Activated naive CD8-positive, alpha-beta T cell (primary cell): ENCODE results near the gene KCP.

Source experiments
- H3K27ac Mint-ChIP-seq: one replicate; pipeline ENCODE4 v1.8.0; 2021; ENCODE audit warnings: mixed read lengths
- H3K27me3 Mint-ChIP-seq: one replicate; pipeline ENCODE4 v1.8.0; 2021; ENCODE audit warnings: mixed read lengths
- H3K36me3 Mint-ChIP-seq: one replicate; pipeline ENCODE4 v1.8.0; 2021; ENCODE audit warnings: mixed read lengths
- H3K4me1 Mint-ChIP-seq: one replicate; pipeline ENCODE4 v1.8.0; 2021; ENCODE audit warnings: low read depth, mixed read lengths
- H3K4me3 Mint-ChIP-seq: one replicate; pipeline ENCODE4 v1.8.0; 2021; ENCODE audit warnings: mild to moderate bottlenecking, mixed read lengths
- H3K9me3 Mint-ChIP-seq: one replicate; pipeline ENCODE4 v1.8.0; 2021; ENCODE audit warnings: low read depth, mixed read lengths

The KCP gene

GRCh38 chr7:128906766-128907559 is 3.5 kb downstream of the KCP start:
- no peak overlapping the region for H3K27ac Mint-ChIP-seq
- no peaks in the 10 kb centered on the region for H3K4me1 Mint-ChIP-seq
- peaks cover 16% of the 10 kb centered on the region for H3K27me3 Mint-ChIP-seq
- H3K36me3 Mint-ChIP-seq, result no peaks in the 10 kb centered on the region
- H3K4me3 Mint-ChIP-seq, result no peak overlapping the region
- no peaks in the 10 kb centered on the region for H3K9me3 Mint-ChIP-seq

GRCh38 chr7:128906001-128906765 is 4.3 kb downstream of the KCP start:
- H3K27ac Mint-ChIP-seq, result no peak overlapping the region
- H3K36me3 Mint-ChIP-seq, result no peaks in the 10 kb centered on the region
- no peaks in the 10 kb centered on the region for H3K9me3 Mint-ChIP-seq
- H3K27me3 Mint-ChIP-seq, result peaks cover 13% of the 10 kb centered on the region
- no peaks in the 10 kb centered on the region for H3K4me1 Mint-ChIP-seq
- no peak overlapping the region for H3K4me3 Mint-ChIP-seq

GRCh38 chr7:128904381-128905197 is 5.9 kb downstream of the KCP start:
- no peaks in the 10 kb centered on the region for H3K9me3 Mint-ChIP-seq
- no peaks in the 10 kb centered on the region for H3K4me1 Mint-ChIP-seq
- no peak overlapping the region for H3K4me3 Mint-ChIP-seq
- H3K36me3 Mint-ChIP-seq, result no peaks in the 10 kb centered on the region
- H3K27ac Mint-ChIP-seq, result no peak overlapping the region
- peaks cover 8% of the 10 kb centered on the region for H3K27me3 Mint-ChIP-seq

GRCh38 chr7:128903621-128904361 is 6.7 kb downstream of the KCP start:
- H3K27me3 Mint-ChIP-seq, result peaks cover 6% of the 10 kb centered on the region
- no peaks in the 10 kb centered on the region for H3K4me1 Mint-ChIP-seq
- no peaks in the 10 kb centered on the region for H3K9me3 Mint-ChIP-seq
- H3K27ac Mint-ChIP-seq, result no peak overlapping the region
- no peak overlapping the region for H3K4me3 Mint-ChIP-seq
- H3K36me3 Mint-ChIP-seq, result no peaks in the 10 kb centered on the region

DNA sequence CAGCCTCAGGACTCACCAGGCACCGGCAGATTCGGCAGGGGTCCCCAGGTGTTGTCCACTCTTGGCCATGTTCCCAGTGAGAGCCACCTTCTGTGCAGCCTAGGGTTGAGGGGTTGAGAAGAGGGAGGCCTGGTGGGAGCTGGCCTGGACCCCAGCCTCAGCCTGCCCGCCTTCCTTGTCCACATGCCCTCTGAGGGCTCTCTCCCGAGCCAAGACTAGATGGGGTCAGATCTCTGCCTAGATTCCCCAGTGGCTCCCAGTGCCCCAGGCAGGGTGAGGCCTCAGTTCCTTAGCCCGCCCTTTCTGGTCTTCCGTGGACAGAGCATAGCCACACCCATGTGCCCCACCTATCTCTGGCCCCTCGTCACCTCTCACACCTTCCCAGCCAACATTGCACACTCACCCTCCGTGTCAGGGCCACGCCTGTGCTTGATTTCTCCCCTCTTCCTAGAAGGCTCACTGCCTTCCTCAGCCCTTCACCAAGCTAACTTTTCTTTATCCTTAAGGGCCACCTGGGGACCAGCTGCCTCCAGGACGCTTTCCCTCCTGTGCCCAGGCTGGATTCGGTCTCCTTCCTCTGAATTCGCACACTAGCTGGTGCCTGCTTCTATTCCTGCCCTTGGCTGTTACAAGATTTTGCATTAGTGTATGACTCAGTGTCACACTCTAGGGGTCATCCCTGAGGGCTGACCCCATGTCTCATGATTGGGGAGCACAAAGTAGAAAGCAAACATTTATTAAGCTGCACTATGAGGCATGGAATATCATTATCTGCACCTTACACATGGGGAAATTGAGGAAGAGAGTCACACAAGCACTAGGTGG is 7.5 kb downstream of the KCP start:
- H3K27me3 Mint-ChIP-seq, result peaks cover 8% of the 10 kb centered on the region
- peaks cover 4% of the 10 kb centered on the region for H3K9me3 Mint-ChIP-seq
- no peak overlapping the region for H3K4me3 Mint-ChIP-seq
- H3K36me3 Mint-ChIP-seq, result peaks cover 2% of the 10 kb centered on the region
- no peak overlapping the region for H3K27ac Mint-ChIP-seq
- no peaks in the 10 kb centered on the region for H3K4me1 Mint-ChIP-seq

GRCh38 chr7:128900237-128900636 is 10.3 kb downstream of the KCP start:
- Mint-ChIP-seq H3K36me3 (peaks cover 2% of the 10 kb centered on the region), H3K27me3 (peaks cover 8% of the 10 kb centered on the region), H3K4me3 (no peak overlapping the region), H3K4me1 (no peaks in the 10 kb centered on the region), H3K27ac (no peak overlapping the region), H3K9me3 (peaks cover 4% of the 10 kb centered on the region)

GRCh38 chr7:128899392-128899791 is 11.1 kb downstream of the KCP start:
- Mint-ChIP-seq H3K27ac (no peak overlapping the region), H3K4me1 (no peaks in the 10 kb centered on the region), H3K9me3 (peaks cover 4% of the 10 kb centered on the region), H3K36me3 (peaks cover 2% of the 10 kb centered on the region), H3K4me3 (no peak overlapping the region), H3K27me3 (peaks cover 8% of the 10 kb centered on the region)

- H3K9me3 Mint-ChIP-seq, result peaks cover 4% of the 10 kb centered on the region
- peaks cover 5% of the 10 kb centered on the region for H3K27me3 Mint-ChIP-seq
- no peak overlapping the region for H3K27ac Mint-ChIP-seq
- H3K4me1 Mint-ChIP-seq, result no peaks in the 10 kb centered on the region
- H3K36me3 Mint-ChIP-seq, result peaks cover 2% of the 10 kb centered on the region
- H3K4me3 Mint-ChIP-seq, result no peak overlapping the region
Measured at GRCh38 chr7:128895320-128895719, 15.2 kb downstream of the KCP start.

DNA sequence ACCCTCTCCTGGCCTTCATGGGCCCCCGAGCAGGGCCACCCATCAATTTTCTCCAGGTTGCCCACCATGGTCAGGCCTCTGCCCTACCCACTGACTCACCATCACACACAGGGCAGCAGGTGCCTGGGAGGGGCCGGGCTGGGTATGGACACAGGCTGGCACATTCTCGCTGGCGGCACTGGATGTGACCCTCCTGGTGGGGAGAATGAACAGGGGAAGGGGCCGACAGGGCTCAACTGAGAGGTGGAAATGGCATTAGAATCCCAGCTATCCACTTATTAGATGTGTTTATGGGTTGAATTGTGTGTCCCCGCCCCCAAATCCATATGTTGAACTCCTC is 16.4 kb downstream of the KCP start:
- Mint-ChIP-seq H3K4me1 (peaks cover 2% of the 10 kb centered on the region), H3K4me3 (no peak overlapping the region), H3K9me3 (peaks cover 4% of the 10 kb centered on the region), H3K27me3 (peaks cover 5% of the 10 kb centered on the region), H3K36me3 (peaks cover 2% of the 10 kb centered on the region), H3K27ac (no peak overlapping the region)

GRCh38 chr7:128893251-128894100 is 17.0 kb downstream of the KCP start:
- peaks cover under 1% of the 10 kb centered on the region for H3K36me3 Mint-ChIP-seq
- no peak overlapping the region for H3K27ac Mint-ChIP-seq
- peaks cover 4% of the 10 kb centered on the region for H3K27me3 Mint-ChIP-seq
- no peak overlapping the region for H3K4me3 Mint-ChIP-seq
- H3K9me3 Mint-ChIP-seq, result peaks cover 2% of the 10 kb centered on the region
- peaks cover 2% of the 10 kb centered on the region for H3K4me1 Mint-ChIP-seq

DNA sequence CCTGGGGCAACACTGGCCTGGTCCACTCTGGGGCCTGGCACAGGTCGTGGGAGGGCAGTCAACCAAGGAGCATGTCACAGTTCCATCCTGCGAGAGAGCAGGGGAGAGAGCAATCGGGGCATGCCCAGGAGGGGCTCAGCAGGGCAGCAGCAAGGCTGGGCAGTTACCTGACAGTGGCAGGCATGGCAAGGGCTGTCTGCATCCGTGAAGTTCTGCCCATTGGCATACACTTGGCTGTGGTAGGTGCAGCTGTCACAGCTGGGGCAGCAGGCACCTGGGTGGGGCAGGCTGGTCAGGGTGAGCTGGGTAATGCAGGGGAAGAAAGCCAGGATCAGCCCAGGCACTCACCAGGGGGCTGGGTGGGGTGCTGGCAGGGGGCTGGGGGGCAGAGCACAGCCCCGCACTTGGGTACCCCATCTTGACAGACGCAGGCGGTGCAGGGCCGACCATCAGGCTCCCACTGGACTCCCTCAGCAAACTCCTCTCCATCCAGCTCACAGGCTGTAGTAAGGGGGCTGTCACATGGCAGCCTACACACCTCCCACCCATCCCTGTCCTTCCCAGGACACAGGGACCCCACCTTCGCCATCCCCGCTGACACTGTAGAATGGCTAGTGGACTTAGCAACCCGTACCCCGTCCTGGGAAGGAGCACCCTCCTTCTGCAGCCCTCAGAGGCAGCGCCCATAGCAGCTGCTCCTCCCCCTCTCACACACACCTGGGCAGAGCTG is 17.8 kb downstream of the KCP start:
- peaks cover 2% of the 10 kb centered on the region for H3K4me1 Mint-ChIP-seq
- H3K4me3 Mint-ChIP-seq, result no peak overlapping the region
- no peaks in the 10 kb centered on the region for H3K9me3 Mint-ChIP-seq
- no peak overlapping the region for H3K27ac Mint-ChIP-seq
- H3K27me3 Mint-ChIP-seq, result peaks cover 3% of the 10 kb centered on the region
- no peaks in the 10 kb centered on the region for H3K36me3 Mint-ChIP-seq

GRCh38 chr7:128891942-128892269 is 18.6 kb downstream of the KCP start:
- Mint-ChIP-seq H3K9me3 (no peaks in the 10 kb centered on the region), H3K27ac (no peak overlapping the region), H3K4me3 (peak overlapping the region; percentile 32)

More at GRCh38 chr7:128891942-128892269, 18.6 kb downstream of the KCP start:
- peaks cover 2% of the 10 kb centered on the region for H3K4me1 Mint-ChIP-seq
- peaks cover 3% of the 10 kb centered on the region for H3K27me3 Mint-ChIP-seq
- H3K36me3 Mint-ChIP-seq, result no peaks in the 10 kb centered on the region
